Brain microvascular endothelial cell (primary cell): ENCODE data around the gene SPDYE6.
"Not testable (repeated sequence)": the region's sequence is repeated elsewhere in the genome, so short reads cannot be mapped to it uniquely, and the experiment has no call there.

Source experiments
- DNase-seq: peaks from one replicate; pipeline ENCODE4 v3.0.0-alpha.2; 2020
- H3K27ac ChIP-seq: fragments of 250-450 bp; sonication (Bioruptor Pico); 2 replicates; pipeline ENCODE4 v1.5.1; 2020; ENCODE audit warnings: mild to moderate bottlenecking, moderate library complexity
- H3K27me3 ChIP-seq: fragments of 250-450 bp; sonication (Bioruptor Pico); replicated peaks from 2 replicates; pipeline ENCODE4 v1.5.1; 2020; ENCODE audit warnings: mild to moderate bottlenecking
- H3K36me3 ChIP-seq: fragments of 250-450 bp; sonication (Bioruptor Pico); replicated peaks from 2 replicates; pipeline ENCODE4 v1.5.1; 2020; ENCODE audit warnings: mild to moderate bottlenecking
- H3K4me3 ChIP-seq: 2 replicates; pipeline ENCODE4 v1.5.1; 2011; ENCODE audit warnings: low read depth, mild to moderate bottlenecking, control low read depth, low read length, moderate library complexity
- CTCF ChIP-seq: IDR thresholded peaks from 2 replicates; pipeline ENCODE4 v1.5.1; 2011; ENCODE audit warnings: low read depth, mild to moderate bottlenecking, moderate library complexity, low read length, control low read depth, inconsistent platforms; ENCODE audit errors: missing control alignments
- in situ Hi-C: cut with HindIII; loops from 2 replicates; pipeline ENCODE4 v1.10.0; 2017; ENCODE audit warnings: low sequenced_read_pairs, low pct_ligation_motif_present

The SPDYE6 gene

GRCh38 chr7:102326157-102326889 is 29.9 kb downstream of the SPDYE6 start:
- Histone ChIP-seq H3K4me3 (no peak overlapping the region), H3K27ac (no peak overlapping the region), H3K36me3 (no peaks in the 10 kb centered on the region), H3K27me3 (no peaks in the 10 kb centered on the region)
- DNase-seq = no peak
- in situ Hi-C loops = no loop called here
- no peak for TF ChIP-seq CTCF

- H3K27me3 ChIP-seq, H3K4me3 ChIP-seq, H3K27ac ChIP-seq, in situ Hi-C loops, H3K36me3 ChIP-seq, DNase-seq: not testable (repeated sequence)
Measured at GRCh38 chr7:102325106-102325505, 31.1 kb downstream of the SPDYE6 start.

GRCh38 chr7:102323914-102324195 is 32.4 kb downstream of the SPDYE6 start:
- in situ Hi-C loops = no loop called here
- no peak for TF ChIP-seq CTCF

GRCh38 chr7:102322202-102322715 is 34.0 kb downstream of the SPDYE6 start:
- Histone ChIP-seq H3K27me3 (no peaks in the 10 kb centered on the region), H3K4me3 (no peak overlapping the region), H3K27ac (no peak overlapping the region), H3K36me3 (no peaks in the 10 kb centered on the region)
- in situ Hi-C loops = no loop called here
- TF ChIP-seq CTCF = no peak
- no peak for DNase-seq

More at GRCh38 chr7:102323914-102324195, 32.4 kb downstream of the SPDYE6 start:
- H3K27me3 ChIP-seq = no peaks in the 10 kb centered on the region
- no peak overlapping the region for H3K4me3 ChIP-seq
- no peak overlapping the region for H3K27ac ChIP-seq
- no peak for DNase-seq
- H3K36me3 ChIP-seq = no peaks in the 10 kb centered on the region

- in situ Hi-C loops = no loop called here
- no peak overlapping the region for H3K4me3 ChIP-seq
- no peaks in the 10 kb centered on the region for H3K27me3 ChIP-seq
- no peak overlapping the region for H3K27ac ChIP-seq
- TF ChIP-seq CTCF = no peak
- H3K36me3 ChIP-seq = no peaks in the 10 kb centered on the region
- no peak for DNase-seq
Measured at GRCh38 chr7:102321351-102322201, 34.7 kb downstream of the SPDYE6 start.

GRCh38 chr7:102320601-102321350 is 35.5 kb downstream of the SPDYE6 start:
- Histone ChIP-seq H3K27me3 (no peaks in the 10 kb centered on the region), H3K4me3 (no peak overlapping the region), H3K36me3 (no peaks in the 10 kb centered on the region), H3K27ac (no peak overlapping the region)
- in situ Hi-C loops = no loop called here
- no peak for DNase-seq
- no peak for TF ChIP-seq CTCF
